MM.1S (cell line): ENCODE data around the gene ADAM30.

Experiments used
- DNase-seq: peaks from one replicate; pipeline ENCODE4 v3.0.0-alpha.2; 2015
- H2AFZ ChIP-seq: fragments of 300-600 bp; sonication (generic); 2 replicates; pipeline ENCODE4 v1.6.0; 2016; ENCODE audit warnings: antibody characterized with exemption, low read length
- H3F3A ChIP-seq: fragments of 300-600 bp; sonication (generic); 2 replicates; pipeline ENCODE4 v1.6.1; 2016; ENCODE audit warnings: mild to moderate bottlenecking, antibody characterized with exemption, low read length, moderate library complexity, mixed read lengths; ENCODE audit not compliant: insufficient read depth
- H3K27ac ChIP-seq: fragments of 300-600 bp; sonication (generic); 2 replicates; pipeline ENCODE4 v1.5.1; 2016; ENCODE audit warnings: mild to moderate bottlenecking, low read length
- H3K27me3 ChIP-seq: fragments of 300-600 bp; sonication (generic); replicated peaks from 2 replicates; pipeline ENCODE4 v1.6.0; 2016; ENCODE audit warnings: low read length; ENCODE audit not compliant: insufficient read depth
- H3K36me3 ChIP-seq: fragments of 300-600 bp; sonication (generic); replicated peaks from 2 replicates; pipeline ENCODE4 v1.6.1; 2016; ENCODE audit warnings: mild to moderate bottlenecking, low read length, mixed read lengths; ENCODE audit not compliant: insufficient read depth
- H3K4me1 ChIP-seq: fragments of 300-600 bp; sonication (generic); 2 replicates; pipeline ENCODE4 v1.6.1; 2016; ENCODE audit warnings: low read length, mixed read lengths
- H3K4me2 ChIP-seq: fragments of 300-600 bp; sonication (generic); 2 replicates; pipeline ENCODE4 v1.6.0; 2016; ENCODE audit warnings: low read depth, low read length
- H3K4me3 ChIP-seq: fragments of 300-600 bp; sonication (generic); 2 replicates; pipeline ENCODE4 v1.5.1; 2016; ENCODE audit warnings: low read length, mixed read lengths
- H3K79me2 ChIP-seq: fragments of 300-600 bp; sonication (generic); 2 replicates; pipeline ENCODE4 v1.6.1; 2016; ENCODE audit warnings: mixed run types, low read length, mixed read lengths
- H3K9ac ChIP-seq: fragments of 300-600 bp; sonication (generic); 2 replicates; pipeline ENCODE4 v1.6.1; 2016; ENCODE audit warnings: low read length, mixed read lengths
- H3K9me2 ChIP-seq: fragments of 300-600 bp; sonication (generic); replicated peaks from 2 replicates; pipeline ENCODE4 v1.6.1; 2016; ENCODE audit warnings: mild to moderate bottlenecking, low read length, mixed read lengths; ENCODE audit not compliant: insufficient read depth
- H3K9me3 ChIP-seq: fragments of 300-600 bp; sonication (generic); replicated peaks from 2 replicates; pipeline ENCODE4 v1.6.1; 2016; ENCODE audit warnings: mild to moderate bottlenecking, low read length, mixed read lengths; ENCODE audit not compliant: insufficient read depth
- H4K20me1 ChIP-seq: fragments of 300-600 bp; sonication (generic); 2 replicates; pipeline ENCODE4 v1.6.1; 2016; ENCODE audit warnings: mild to moderate bottlenecking, low read length, moderate library complexity, mixed read lengths; ENCODE audit not compliant: insufficient read depth
- CTCF ChIP-seq: fragments of 300-600 bp; sonication (generic); IDR thresholded peaks from 2 replicates; pipeline ENCODE4 v1.5.1; 2016; ENCODE audit warnings: antibody characterized with exemption, low read length, mixed read lengths
- EZH2 ChIP-seq: fragments of 300-600 bp; sonication (generic); optimal IDR thresholded peaks from 2 replicates; pipeline ENCODE3; 2017; ENCODE audit warnings: low read depth, mild to moderate bottlenecking, antibody characterized with exemption, low read length, mixed read lengths
- EZH2phosphoT487 ChIP-seq: fragments of 300-600 bp; sonication (generic); IDR thresholded peaks from 2 replicates; pipeline ENCODE4 v1.6.1; 2018; ENCODE audit warnings: antibody characterized with exemption, low read length

Gene ADAM30

GRCh38 chr1:119903443-119903835 lies 7.1 kb upstream of the ADAM30 start:
- Histone ChIP-seq H3K27me3 (no peaks in the 10 kb centered on the region), H3K27ac (no peak overlapping the region), H4K20me1 (no peaks in the 10 kb centered on the region), H3K9ac (no peak overlapping the region), H3K79me2 (no peaks in the 10 kb centered on the region), H2AFZ (no peak overlapping the region), H3K9me3 (no peaks in the 10 kb centered on the region), H3K9me2 (no peaks in the 10 kb centered on the region), H3F3A (no peaks in the 10 kb centered on the region), H3K4me1 (no peaks in the 10 kb centered on the region), H3K4me2 (no peak overlapping the region), H3K36me3 (no peaks in the 10 kb centered on the region), H3K4me3 (no peak overlapping the region)
- TF ChIP-seq EZH2phosphoT487 (no peak), CTCF (no peak), EZH2 (no peak)
- DNase-seq: no peak

- H4K20me1 ChIP-seq: no peaks in the 10 kb centered on the region
- no peak overlapping the region for H3K27ac ChIP-seq
- H3K27me3 ChIP-seq: no peaks in the 10 kb centered on the region
- no peak for DNase-seq
- no peaks in the 10 kb centered on the region for H3K4me1 ChIP-seq
- H3K9me2 ChIP-seq: no peaks in the 10 kb centered on the region
- no peak overlapping the region for H3K4me3 ChIP-seq
- no peak overlapping the region for H2AFZ ChIP-seq
- no peaks in the 10 kb centered on the region for H3K36me3 ChIP-seq
- H3K9me3 ChIP-seq: no peaks in the 10 kb centered on the region
- H3F3A ChIP-seq: no peaks in the 10 kb centered on the region
- no peak overlapping the region for H3K4me2 ChIP-seq
- H3K79me2 ChIP-seq: no peaks in the 10 kb centered on the region
- no peak overlapping the region for H3K9ac ChIP-seq
- TF ChIP-seq EZH2phosphoT487 (no peak), EZH2 (no peak), CTCF (no peak)
These were observed 6.6 kb upstream of the ADAM30 start for GRCh38 chr1:119902775-119903442.

GRCh38 chr1:119898981-119899720 lies 2.8 kb upstream of the ADAM30 start:
- Histone ChIP-seq H3K27ac (no peak overlapping the region), H2AFZ (no peak overlapping the region), H3K27me3 (no peaks in the 10 kb centered on the region), H3K4me1 (no peaks in the 10 kb centered on the region), H3K4me3 (no peak overlapping the region), H3F3A (no peaks in the 10 kb centered on the region), H3K79me2 (no peaks in the 10 kb centered on the region), H3K36me3 (no peaks in the 10 kb centered on the region), H3K4me2 (no peak overlapping the region), H3K9me3 (no peaks in the 10 kb centered on the region), H4K20me1 (no peaks in the 10 kb centered on the region), H3K9me2 (no peaks in the 10 kb centered on the region), H3K9ac (no peak overlapping the region)
- DNase-seq: no peak
- TF ChIP-seq CTCF (no peak), EZH2phosphoT487 (no peak), EZH2 (no peak)
